K562 (cell line): ENCODE data around the gene KCNN4. TPM values are rescaled to one million over a fixed set of nuclear protein-coding genes. Genes with fewer than 3 reads are reported as not detected.
A peak's percentile ranks its signal among the peaks of the same experiment; 100 is the strongest.

Experiments
- BRD9 ChIP-seq: fragments of 450-650 bp; IDR thresholded peaks from 2 replicates; pipeline ENCODE4 v1.6.1; 2018; ENCODE audit warnings: low read depth; ENCODE audit not compliant: partially characterized antibody
- CBX3 ChIP-seq, 2 experiments: IDR thresholded peaks; 1 replicate in 1 of 2; 2 replicates in 1 of 2; pipeline ENCODE4 v1.6.1; 2012; ENCODE audit warnings: inconsistent platforms in 2 of 2, low read length in 2 of 2, borderline replicate concordance in 1 of 2, control low read depth in 1 of 2
- FOXA3 ChIP-seq, 2 experiments: fragments of 450-650 bp in 1 of 2; sonication (generic) in 1 of 2; formaldehyde crosslinking; IDR thresholded peaks in 1 of 2; conservative IDR thresholded peaks in 1 of 2; 2 replicates each; pipeline versions ENCODE4 v1.4.0 to v1.8.0; 2020 to 2022; ENCODE audit warnings: mild to moderate bottlenecking in 2 of 2, missing genetic modification reagents in 1 of 2
- KDM4B ChIP-seq, 2 experiments: fragments of 450-650 bp in 1 of 2; sonication (generic) in 1 of 2; IDR thresholded peaks; 2 replicates each; pipeline ENCODE4 v1.6.1; 2016 to 2017; ENCODE audit warnings: borderline replicate concordance in 2 of 2, antibody characterized with exemption in 1 of 2, low read depth in 1 of 2, mild to moderate bottlenecking in 1 of 2
- MAFF ChIP-seq: IDR thresholded peaks from 2 replicates; pipeline ENCODE4 v1.6.1; 2012; ENCODE audit warnings: low read length, improper control_type of control experiment
- MCM3 ChIP-seq: fragments of 450-650 bp; IDR thresholded peaks from 2 replicates; pipeline ENCODE4 v1.6.1; 2016
- MEF2A ChIP-seq: IDR thresholded peaks from 2 replicates; pipeline ENCODE4 v1.6.1; 2011; ENCODE audit warnings: low read depth, mild to moderate bottlenecking, low read length, moderate library complexity; ENCODE audit not compliant: control insufficient read depth
- RBFOX2 ChIP-seq: fragments of 200-400 bp; formaldehyde crosslinking; IDR thresholded peaks from 2 replicates; pipeline ENCODE4 v1.6.1; 2017; ENCODE audit warnings: low read depth, mild to moderate bottlenecking, low read length, moderate library complexity
- RFX7 ChIP-seq: fragments of 250-450 bp; sonication (Bioruptor Pico); IDR thresholded peaks from 2 replicates; pipeline ENCODE4 v1.5.1; 2021; ENCODE audit warnings: mild to moderate bottlenecking
- SAFB2 ChIP-seq: fragments of 200-400 bp; formaldehyde crosslinking; IDR thresholded peaks from 2 replicates; pipeline ENCODE4 v1.6.1; 2018; ENCODE audit warnings: borderline replicate concordance, low read length, low read depth, moderate library complexity; ENCODE audit not compliant: severe bottlenecking
- SMARCE1 ChIP-seq: fragments of 450-650 bp; IDR thresholded peaks from 2 replicates; pipeline ENCODE4 v1.7.1; 2016; ENCODE audit warnings: mild to moderate bottlenecking
- SRSF1 ChIP-seq: fragments of 200-400 bp; formaldehyde crosslinking; IDR thresholded peaks from 2 replicates; pipeline ENCODE4 v1.6.1; 2017; ENCODE audit warnings: mild to moderate bottlenecking, low read depth, low read length, moderate library complexity
- TEAD4 ChIP-seq, 2 experiments: sonication (generic) in 1 of 2; formaldehyde crosslinking in 1 of 2; IDR thresholded peaks; 2 replicates each; pipeline versions ENCODE4 v1.6.1 to v1.8.0; 2012 to 2022; ENCODE audit warnings: borderline replicate concordance in 1 of 2, inconsistent platforms in 1 of 2, low read length in 1 of 2, mild to moderate bottlenecking in 1 of 2, missing genetic modification reagents in 1 of 2
- ZNF174 ChIP-seq: fragments of 250-450 bp; sonication (Bioruptor Pico); IDR thresholded peaks from 2 replicates; pipeline ENCODE4 v1.4.0; 2020; ENCODE audit warnings: mild to moderate bottlenecking
- ZNF57 ChIP-seq: fragments of 450-650 bp; formaldehyde crosslinking; IDR thresholded peaks from 2 replicates; pipeline ENCODE4 v1.4.0; 2020; ENCODE audit warnings: mild to moderate bottlenecking, moderate library complexity
- ZSCAN29 ChIP-seq: fragments of 450-650 bp; IDR thresholded peaks from 2 replicates; pipeline ENCODE4 v1.6.1; 2017
- polyA plus RNA-seq, 8 experiments: library from polyadenylated mRNA; depleted of rRNA in 4 of 8; stranded (reverse) in 5 of 8; unstranded in 3 of 8; fragments of >200 nt; fragmentation: Nextera tagmentation in 2 of 8; fragmentation: Illumina TruSeq in 1 of 8; extraction: Ambion mirVana in 2 of 8; extraction: Trizol in 1 of 8; gene quantifications; 2 replicates each; pipeline versions ENCODE4 v1.2.1 to v1.2.3, GENCODE V29; 2011 to 2014; ENCODE audit warnings: inconsistent platforms in 1 of 8, missing spikeins in 1 of 8
- total RNA-seq, 7 experiments: library from RNA; depleted of rRNA in 6 of 7; stranded (reverse); fragments of >200 nt in 6 of 7; fragmentation: Illumina TruSeq in 2 of 7; extraction: Trizol in 2 of 7; gene quantifications; 2 replicates each; pipeline versions ENCODE4 v1.2.1 to v1.2.3, GENCODE V29; 2011 to 2021; ENCODE audit warnings: low replicate concordance in 1 of 7
- TF ChIP-seq, protein P1 (sequence below): fragments of 250-450 bp; sonication (Bioruptor Pico); IDR thresholded peaks from 2 replicates; pipeline ENCODE4 v1.9.0; 2021; ENCODE audit warnings: mild to moderate bottlenecking
- TF ChIP-seq, protein P2 (sequence below), 2 experiments: fragments of 450-650 bp in 1 of 2; sonication (generic) in 1 of 2; formaldehyde crosslinking in 1 of 2; IDR thresholded peaks; 2 replicates each; pipeline versions ENCODE4 v1.7.1 to v1.9.0; 2016 to 2022; ENCODE audit warnings: inconsistent platforms in 1 of 2, mild to moderate bottlenecking in 1 of 2, missing genetic modification reagents in 1 of 2

Gene KCNN4
- total and polyA plus RNA-seq, 9 of the 15 experiments (the other 6 are each of a cell fraction or from before 2014, with no cell fraction given): 0.53 to 37.7 (median 25.9) TPM

DNA sequence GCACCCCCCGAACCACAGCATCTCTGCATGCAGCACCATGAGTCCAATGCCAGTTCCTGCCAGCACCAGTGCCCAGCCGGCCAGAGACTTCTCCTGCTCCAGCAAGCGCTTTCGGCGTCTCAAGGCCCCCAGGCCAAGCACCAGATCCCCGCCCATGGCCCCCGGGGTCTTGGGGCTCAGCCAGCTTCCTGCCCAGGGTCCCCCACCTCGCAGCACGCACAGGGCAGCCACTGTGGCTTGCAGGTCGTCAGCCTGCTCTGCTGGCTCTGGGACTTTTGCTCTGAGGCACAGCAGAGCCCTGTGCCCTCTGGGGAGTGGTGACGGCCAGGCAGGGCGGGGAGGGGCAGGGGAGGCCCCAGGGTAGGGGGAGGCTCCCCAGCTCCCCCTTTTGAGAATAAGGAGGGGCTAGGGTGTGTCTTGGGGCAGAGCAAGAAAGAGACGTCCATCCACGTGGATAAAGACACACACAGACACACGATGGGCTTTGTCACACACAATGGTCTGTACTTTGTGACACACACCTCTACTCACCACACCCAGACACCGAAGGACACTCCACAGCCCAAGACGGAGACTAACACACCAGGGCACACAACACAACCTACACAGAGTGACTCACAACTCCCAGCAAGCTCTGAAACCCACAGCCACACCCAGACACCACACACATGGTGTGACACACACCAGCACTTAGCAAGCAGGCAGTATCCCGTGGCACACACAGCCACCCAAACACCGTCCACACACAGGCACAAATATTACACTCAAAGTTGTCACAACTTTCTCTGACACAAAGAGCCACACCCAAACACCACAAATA, at the start of gene KCNN4 (continued):
- TF ChIP-seq RBFOX2 (peak; percentile 65), RFX7 (CRISPR knock-in tag) (no peak), SRSF1 (no peak), BRD9 (no peak), SMARCE1 (peak; percentile 47; the same call in 1 of the 2 replicates), SAFB2 (no peak), ZNF174 (CRISPR knock-in tag) (no peak), ZNF57 (CRISPR knock-in tag) (no peak), CBX3 (IDR thresholded peaks at IDR 0.05; ENCODE audit: borderline replicate concordance in 1 of 2, low read length in 2 of 2) (no peak), MEF2A (no peak), MCM3 (no peak), TEAD4 (IDR thresholded peaks at IDR 0.05; ENCODE audit: low read length) (no peak), TEAD4 (CRISPR knock-in tag; IDR thresholded peaks at IDR 0.05; ENCODE audit: borderline replicate concordance) (no peak), ZSCAN29 (0 out of 2 replicates have a peak, but pooled peaks have one; percentile 56), MAFF (no peak), KDM4B (IDR thresholded peaks at IDR 0.05; ENCODE audit: borderline replicate concordance in 2 of 2, low read depth in 1 of 2) (no peak), FOXA3 (CRISPR knock-in tag; conservative IDR thresholded peaks at IDR 0.05 in 1 of 2, IDR thresholded peaks at IDR 0.05 in 1 of 2) (no peak)
- TF ChIP-seq, protein P1, sequence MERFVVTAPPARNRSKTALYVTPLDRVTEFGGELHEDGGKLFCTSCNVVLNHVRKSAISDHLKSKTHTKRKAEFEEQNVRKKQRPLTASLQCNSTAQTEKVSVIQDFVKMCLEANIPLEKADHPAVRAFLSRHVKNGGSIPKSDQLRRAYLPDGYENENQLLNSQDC (CRISPR knock-in tag): no peak
- TF ChIP-seq, protein P2, sequence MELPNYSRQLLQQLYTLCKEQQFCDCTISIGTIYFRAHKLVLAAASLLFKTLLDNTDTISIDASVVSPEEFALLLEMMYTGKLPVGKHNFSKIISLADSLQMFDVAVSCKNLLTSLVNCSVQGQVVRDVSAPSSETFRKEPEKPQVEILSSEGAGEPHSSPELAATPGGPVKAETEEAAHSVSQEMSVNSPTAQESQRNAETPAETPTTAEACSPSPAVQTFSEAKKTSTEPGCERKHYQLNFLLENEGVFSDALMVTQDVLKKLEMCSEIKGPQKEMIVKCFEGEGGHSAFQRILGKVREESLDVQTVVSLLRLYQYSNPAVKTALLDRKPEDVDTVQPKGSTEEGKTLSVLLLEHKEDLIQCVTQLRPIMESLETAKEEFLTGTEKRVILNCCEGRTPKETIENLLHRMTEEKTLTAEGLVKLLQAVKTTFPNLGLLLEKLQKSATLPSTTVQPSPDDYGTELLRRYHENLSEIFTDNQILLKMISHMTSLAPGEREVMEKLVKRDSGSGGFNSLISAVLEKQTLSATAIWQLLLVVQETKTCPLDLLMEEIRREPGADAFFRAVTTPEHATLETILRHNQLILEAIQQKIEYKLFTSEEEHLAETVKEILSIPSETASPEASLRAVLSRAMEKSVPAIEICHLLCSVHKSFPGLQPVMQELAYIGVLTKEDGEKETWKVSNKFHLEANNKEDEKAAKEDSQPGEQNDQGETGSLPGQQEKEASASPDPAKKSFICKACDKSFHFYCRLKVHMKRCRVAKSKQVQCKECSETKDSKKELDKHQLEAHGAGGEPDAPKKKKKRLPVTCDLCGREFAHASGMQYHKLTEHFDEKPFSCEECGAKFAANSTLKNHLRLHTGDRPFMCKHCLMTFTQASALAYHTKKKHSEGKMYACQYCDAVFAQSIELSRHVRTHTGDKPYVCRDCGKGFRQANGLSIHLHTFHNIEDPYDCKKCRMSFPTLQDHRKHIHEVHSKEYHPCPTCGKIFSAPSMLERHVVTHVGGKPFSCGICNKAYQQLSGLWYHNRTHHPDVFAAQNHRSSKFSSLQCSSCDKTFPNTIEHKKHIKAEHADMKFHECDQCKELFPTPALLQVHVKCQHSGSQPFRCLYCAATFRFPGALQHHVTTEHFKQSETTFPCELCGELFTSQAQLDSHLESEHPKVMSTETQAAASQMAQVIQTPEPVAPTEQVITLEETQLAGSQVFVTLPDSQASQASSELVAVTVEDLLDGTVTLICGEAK (IDR thresholded peaks at IDR 0.05): no peak
- TF ChIP-seq, protein P2 (CRISPR knock-in tag; IDR thresholded peaks at IDR 0.05): no peak
